Fibroblast of villous mesenchyme (primary cell): ENCODE results near the gene TAF1C. TPM values are rescaled to one million over a fixed set of nuclear protein-coding genes. Genes with fewer than 3 reads are reported as not detected.

Source experiments
- DNase-seq: peaks from one replicate; pipeline ENCODE4 v3.0.0-alpha.2; 2010; ENCODE audit warnings: low read depth
- H3K4me3 ChIP-seq: 2 replicates; pipeline ENCODE4 v1.5.1; 2011; ENCODE audit warnings: low read depth, mild to moderate bottlenecking, low read length
- CTCF ChIP-seq: IDR thresholded peaks from 2 replicates; pipeline ENCODE4 v1.5.1; 2012; ENCODE audit warnings: low read depth, mild to moderate bottlenecking, low read length; ENCODE audit not compliant: insufficient read depth
- total RNA-seq: library from RNA; depleted of rRNA; stranded (reverse); fragments of >200 nt; gene quantifications from 2 replicates; pipeline ENCODE4 v1.2.3, GENCODE V29; 2012

The TAF1C gene
- total RNA-seq, 1 donor: 19.4 TPM

- no peak overlapping the region for H3K4me3 ChIP-seq
- TF ChIP-seq CTCF: no peak
- no peak for DNase-seq
These were observed 42.6 kb upstream of the TAF1C start for GRCh38 chr16:84229471-84229870.

GRCh38 chr16:84228256-84228838 lies 41.5 kb upstream of the TAF1C start:
- peak; percentile 69 for DNase-seq
- no peak overlapping the region for H3K4me3 ChIP-seq
- no peak for TF ChIP-seq CTCF

GRCh38 chr16:84227548-84227947 lies 40.7 kb upstream of the TAF1C start:
- no peak for TF ChIP-seq CTCF
- no peak overlapping the region for H3K4me3 ChIP-seq
- DNase-seq: no peak

- no peak for DNase-seq
- H3K4me3 ChIP-seq: no peak overlapping the region
- TF ChIP-seq CTCF: no peak
These were observed 39.2 kb upstream of the TAF1C start for GRCh38 chr16:84226026-84226425.

GRCh38 chr16:84225571-84225970 lies 38.7 kb upstream of the TAF1C start:
- DNase-seq: no peak
- TF ChIP-seq CTCF: no peak
- H3K4me3 ChIP-seq: no peak overlapping the region

- DNase-seq: no peak
- no peak overlapping the region for H3K4me3 ChIP-seq
- no peak for TF ChIP-seq CTCF
These were observed 38.3 kb upstream of the TAF1C start for GRCh38 chr16:84225126-84225525.

- no peak for TF ChIP-seq CTCF
- no peak overlapping the region for H3K4me3 ChIP-seq
- DNase-seq: no peak
These were observed 37.7 kb upstream of the TAF1C start for GRCh38 chr16:84224554-84224953.
